Measurements from ENCODE around the gene SMIM14. TPM values are rescaled to one million over a fixed set of nuclear protein-coding genes. Genes with fewer than 3 reads are reported as not detected.
"Not testable (repeated sequence)": the region's sequence is repeated elsewhere in the genome, so short reads cannot be mapped to it uniquely, and the experiment has no call there.

Gene SMIM14
- total RNA-seq, 2 experiments from 2014 or later: 7.0 to 7.2 TPM

DNA sequence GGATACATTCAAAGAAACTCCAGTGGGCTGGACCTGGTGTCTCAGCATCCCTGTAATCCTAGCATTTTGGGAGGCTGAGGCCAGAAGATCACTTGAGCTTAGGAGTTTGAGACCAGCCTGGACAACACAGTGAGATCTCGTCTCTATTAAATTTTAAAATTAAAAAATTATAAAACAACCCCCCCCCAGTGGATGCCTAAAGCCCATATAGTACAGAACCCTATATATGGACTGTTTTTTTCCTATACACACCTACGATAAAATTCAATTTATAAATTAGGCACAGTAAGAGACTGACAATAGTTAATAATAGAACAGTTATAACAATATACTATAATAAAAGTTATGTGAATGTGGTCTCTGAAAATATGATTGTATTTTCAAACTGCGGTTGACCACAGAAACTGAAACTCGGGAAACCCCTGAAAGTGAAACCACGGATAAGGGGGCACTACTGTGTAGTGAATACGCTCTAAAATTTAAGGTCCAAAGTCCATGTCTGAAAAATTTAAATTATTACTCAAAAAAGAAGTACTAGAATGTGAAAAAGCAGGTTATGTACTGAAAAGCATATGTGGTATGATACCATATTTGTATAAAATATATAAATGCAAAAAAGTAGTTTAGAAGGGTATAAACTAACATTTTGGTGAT is 2.0 kb downstream of the SMIM14 start:
- peaks cover 15% of the 10 kb centered on the region for H3K4me1 Mint-ChIP-seq
- POLR2A ChIA-PET: no interaction called here
- H3K27ac Mint-ChIP-seq: no peak overlapping the region
- ATAC-seq (ENCODE audit: low read depth) (no peak), DNase-seq (no peak)
- H3K27me3 Mint-ChIP-seq: no peaks in the 10 kb centered on the region
- peak overlapping the region; percentile 93 for H3K4me3 Mint-ChIP-seq
- no peaks in the 10 kb centered on the region for H3K36me3 Mint-ChIP-seq
- H3K9me3 Mint-ChIP-seq: no peaks in the 10 kb centered on the region

GRCh38 chr4:39635023-39635422 is 3.6 kb downstream of the SMIM14 start:
- Mint-ChIP-seq H3K36me3 (no peaks in the 10 kb centered on the region), H3K27ac (no peak overlapping the region), H3K4me1 (peaks cover 14% of the 10 kb centered on the region), H3K4me3 (no peak overlapping the region), H3K9me3 (no peaks in the 10 kb centered on the region), H3K27me3 (no peaks in the 10 kb centered on the region)
- POLR2A ChIA-PET: no interaction called here
- DNase-seq (no peak), ATAC-seq (ENCODE audit: low read depth) (no peak)

DNA sequence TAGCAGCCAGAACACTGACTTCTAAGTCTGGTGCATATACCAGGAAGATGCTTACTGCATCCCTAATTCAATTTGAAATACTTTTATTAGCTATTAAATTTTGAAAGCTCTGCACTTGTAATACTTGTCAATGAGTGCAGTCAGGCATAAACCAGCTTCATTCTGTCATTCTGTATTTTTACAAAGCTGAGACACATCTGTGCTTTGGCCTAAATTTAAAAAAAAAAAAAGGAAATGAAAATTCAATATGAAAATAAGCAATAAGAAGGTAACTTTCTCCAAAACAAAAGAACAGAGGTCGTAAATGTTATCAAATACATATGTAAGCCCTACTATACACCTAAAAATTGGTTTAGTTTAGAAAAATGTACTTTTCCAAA is 7.0 kb downstream of the SMIM14 start:
- no peak overlapping the region for H3K27ac Mint-ChIP-seq
- H3K4me1 Mint-ChIP-seq: peaks cover 2% of the 10 kb centered on the region
- POLR2A ChIA-PET: no interaction called here
- ATAC-seq (ENCODE audit: low read depth) (no peak), DNase-seq (no peak)
- no peak overlapping the region for H3K4me3 Mint-ChIP-seq
- H3K27me3 Mint-ChIP-seq: no peaks in the 10 kb centered on the region
- no peaks in the 10 kb centered on the region for H3K9me3 Mint-ChIP-seq
- H3K36me3 Mint-ChIP-seq: no peaks in the 10 kb centered on the region

- Mint-ChIP-seq H3K36me3 (no peaks in the 10 kb centered on the region), H3K4me3 (no peak overlapping the region), H3K9me3 (no peaks in the 10 kb centered on the region), H3K27ac (no peak overlapping the region), H3K27me3 (no peaks in the 10 kb centered on the region), H3K4me1 (no peaks in the 10 kb centered on the region)
- POLR2A ChIA-PET: no interaction called here
- DNase-seq (no peak), ATAC-seq (ENCODE audit: low read depth) (no peak)
These were observed 11.3 kb downstream of the SMIM14 start for GRCh38 chr4:39627413-39627812.

DNA sequence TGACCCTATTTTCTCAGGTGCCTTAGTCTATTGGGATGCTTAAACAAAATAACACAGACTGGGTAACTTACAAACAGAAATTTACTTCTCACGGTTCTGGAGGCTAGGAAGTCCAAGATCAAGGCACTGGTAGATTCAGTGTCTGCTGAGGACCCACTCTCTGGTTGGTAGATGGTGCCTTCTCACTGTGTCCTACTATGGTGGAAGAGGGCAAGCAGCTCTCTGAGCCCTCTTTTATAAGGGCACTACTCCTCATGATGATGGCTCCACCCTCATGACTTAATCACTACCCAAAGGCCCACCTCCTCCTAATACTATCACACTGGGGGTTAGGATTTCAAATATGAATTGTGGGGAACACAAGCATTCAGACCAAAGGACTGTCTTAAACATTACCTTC is 11.8 kb downstream of the SMIM14 start:
- H3K27me3 Mint-ChIP-seq: no peaks in the 10 kb centered on the region

DNA sequence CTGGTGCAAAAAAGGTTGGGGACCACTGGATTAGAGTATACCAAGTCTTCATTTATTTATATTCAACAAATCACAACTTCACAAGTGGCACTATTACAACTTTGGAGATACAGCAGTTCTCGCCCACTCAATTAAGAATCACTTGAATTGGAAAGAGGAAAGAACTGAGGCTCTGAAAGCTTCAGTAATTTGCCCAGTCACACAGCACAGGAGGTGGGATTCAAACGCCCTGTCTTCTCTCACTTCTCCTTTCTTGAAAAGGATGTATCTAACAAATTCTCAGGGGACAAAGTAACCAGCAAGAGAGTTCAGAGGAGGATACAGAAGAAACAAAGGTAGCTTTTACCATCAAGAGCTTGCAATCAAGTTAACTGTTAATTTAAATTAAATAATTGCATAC is 12.4 kb downstream of the SMIM14 start:
- Mint-ChIP-seq H3K27me3 (no peaks in the 10 kb centered on the region), H3K36me3 (no peaks in the 10 kb centered on the region), H3K4me1 (no peaks in the 10 kb centered on the region), H3K27ac (no peak overlapping the region), H3K9me3 (no peaks in the 10 kb centered on the region), H3K4me3 (no peak overlapping the region)
- no peak for ATAC-seq (ENCODE audit: low read depth)
- POLR2A ChIA-PET: no interaction called here
- no peak for DNase-seq

More for the DNA sequence above, 11.8 kb downstream of the SMIM14 start:
- Mint-ChIP-seq H3K4me1 (no peaks in the 10 kb centered on the region), H3K9me3 (no peaks in the 10 kb centered on the region), H3K36me3 (no peaks in the 10 kb centered on the region), H3K27ac (no peak overlapping the region), H3K4me3 (no peak overlapping the region)
- POLR2A ChIA-PET: no interaction called here
- DNase-seq (no peak), ATAC-seq (ENCODE audit: low read depth) (no peak)

DNA sequence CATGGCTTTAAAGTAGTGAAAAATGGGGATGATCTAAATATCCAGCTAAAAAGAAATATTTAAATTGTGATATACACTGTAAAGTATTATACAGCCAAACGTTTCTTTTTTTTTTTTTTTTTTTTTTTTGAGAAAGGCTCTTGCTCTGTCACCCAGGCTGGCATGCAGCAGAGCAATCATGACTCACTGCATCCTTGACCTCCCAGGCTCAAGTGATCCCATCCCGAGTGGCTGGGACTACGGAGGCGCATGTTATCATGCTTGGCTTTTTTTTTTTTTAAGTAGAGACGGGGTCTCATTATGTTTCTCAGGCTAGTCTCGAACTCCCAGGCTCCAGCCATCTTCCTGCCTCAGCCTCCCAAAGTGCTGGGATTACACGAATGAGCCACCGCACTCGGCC is 17.1 kb downstream of the SMIM14 start:
- no peaks in the 10 kb centered on the region for H3K4me1 Mint-ChIP-seq
- no peaks in the 10 kb centered on the region for H3K36me3 Mint-ChIP-seq
- H3K27me3 Mint-ChIP-seq: no peaks in the 10 kb centered on the region
- no peak for DNase-seq
- no peak overlapping the region for H3K27ac Mint-ChIP-seq
- ATAC-seq (ENCODE audit: low read depth): no peak
- no peak overlapping the region for H3K4me3 Mint-ChIP-seq
- H3K9me3 Mint-ChIP-seq: no peaks in the 10 kb centered on the region
- POLR2A ChIA-PET: no interaction called here

GRCh38 chr4:39620551-39621313 is 17.9 kb downstream of the SMIM14 start:
- no peaks in the 10 kb centered on the region for H3K4me1 Mint-ChIP-seq
- no peaks in the 10 kb centered on the region for H3K36me3 Mint-ChIP-seq
- no peak overlapping the region for H3K4me3 Mint-ChIP-seq
- H3K27ac Mint-ChIP-seq: no peak overlapping the region
- H3K9me3 Mint-ChIP-seq: no peaks in the 10 kb centered on the region
- POLR2A ChIA-PET: no interaction called here
- ATAC-seq (ENCODE audit: low read depth) (no peak), DNase-seq (no peak)
- H3K27me3 Mint-ChIP-seq: no peaks in the 10 kb centered on the region

- ATAC-seq (ENCODE audit: low read depth): no peak
- Mint-ChIP-seq H3K4me1 (no peaks in the 10 kb centered on the region), H3K27ac (no peak overlapping the region), H3K9me3 (no peaks in the 10 kb centered on the region), H3K36me3 (no peaks in the 10 kb centered on the region), H3K4me3 (no peak overlapping the region), H3K27me3 (no peaks in the 10 kb centered on the region)
- POLR2A ChIA-PET: no interaction called here
- DNase-seq: no peak
These were observed 21.1 kb downstream of the SMIM14 start for GRCh38 chr4:39617534-39617933.

GRCh38 chr4:39616651-39617050 is 22.0 kb downstream of the SMIM14 start:
- DNase-seq (no peak), ATAC-seq (ENCODE audit: low read depth) (no peak)
- no peak overlapping the region for H3K4me3 Mint-ChIP-seq
- no peaks in the 10 kb centered on the region for H3K36me3 Mint-ChIP-seq
- no peak overlapping the region for H3K27ac Mint-ChIP-seq
- H3K27me3 Mint-ChIP-seq: no peaks in the 10 kb centered on the region
- POLR2A ChIA-PET: no interaction called here
- H3K9me3 Mint-ChIP-seq: no peaks in the 10 kb centered on the region
- H3K4me1 Mint-ChIP-seq: no peaks in the 10 kb centered on the region

DNA sequence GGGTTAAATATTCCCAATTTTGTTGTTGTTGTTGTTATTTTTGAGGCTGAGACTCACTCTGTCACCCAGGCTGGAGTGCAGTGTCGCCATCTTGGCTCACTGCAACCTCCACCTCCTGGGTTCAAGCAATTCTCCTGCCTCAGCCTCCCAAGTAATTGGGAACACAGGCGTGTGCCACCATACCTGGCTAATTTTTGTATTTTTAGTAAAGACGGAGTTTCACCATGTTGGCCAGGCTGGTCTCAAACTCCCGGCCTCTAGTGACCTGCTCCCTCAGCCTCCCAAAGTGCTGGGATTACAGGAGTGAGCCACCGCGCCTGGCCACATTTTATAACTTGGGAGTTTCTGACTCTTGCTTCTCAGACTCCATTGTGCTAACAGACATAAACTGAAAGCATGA is 22.6 kb downstream of the SMIM14 start:
- H3K4me3 Mint-ChIP-seq; H3K27me3 Mint-ChIP-seq; H3K4me1 Mint-ChIP-seq; DNase-seq; ATAC-seq (ENCODE audit: low read depth); H3K9me3 Mint-ChIP-seq; H3K36me3 Mint-ChIP-seq; H3K27ac Mint-ChIP-seq; POLR2A ChIA-PET: not testable (repeated sequence)

GRCh38 chr4:39614487-39615162 is 24.0 kb downstream of the SMIM14 start:
- DNase-seq: no peak
- H3K27ac Mint-ChIP-seq: no peak overlapping the region
- no peaks in the 10 kb centered on the region for H3K27me3 Mint-ChIP-seq
- ATAC-seq (ENCODE audit: low read depth): no peak
- H3K9me3 Mint-ChIP-seq: no peaks in the 10 kb centered on the region
- no peaks in the 10 kb centered on the region for H3K36me3 Mint-ChIP-seq
- POLR2A ChIA-PET: no interaction called here
- H3K4me1 Mint-ChIP-seq: no peaks in the 10 kb centered on the region
- H3K4me3 Mint-ChIP-seq: no peak overlapping the region

DNA sequence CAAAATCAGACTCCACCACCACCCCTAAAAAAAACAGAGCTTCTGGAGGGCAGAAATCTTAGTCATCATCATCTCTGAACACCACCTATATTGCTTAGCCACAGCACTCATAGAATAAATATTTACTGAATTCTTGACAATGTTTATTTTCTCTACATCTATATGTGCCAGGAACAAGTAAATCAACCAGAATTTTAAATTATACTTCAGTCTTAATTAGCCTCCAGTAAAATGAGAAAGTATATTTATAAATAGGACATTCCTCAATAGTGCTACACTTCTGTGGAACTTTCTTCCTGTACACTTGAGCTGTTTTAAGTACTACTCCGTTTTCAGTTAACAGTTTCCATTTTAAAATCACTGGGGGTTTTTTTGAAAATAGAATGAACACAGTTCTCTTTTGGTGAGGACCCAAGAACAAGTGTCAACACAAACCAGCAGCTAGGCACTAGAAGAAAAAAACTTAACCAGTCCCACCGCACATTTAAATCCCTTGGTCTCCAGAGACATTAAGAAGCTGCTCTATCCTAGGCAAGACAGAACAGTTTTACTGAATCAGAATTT is 25.5 kb downstream of the SMIM14 start:
- ATAC-seq (ENCODE audit: low read depth) (no peak), DNase-seq (no peak)
- Mint-ChIP-seq H3K27ac (no peak overlapping the region), H3K36me3 (no peaks in the 10 kb centered on the region), H3K27me3 (no peaks in the 10 kb centered on the region), H3K9me3 (no peaks in the 10 kb centered on the region), H3K4me3 (no peak overlapping the region), H3K4me1 (no peaks in the 10 kb centered on the region)
- POLR2A ChIA-PET: no interaction called here

DNA sequence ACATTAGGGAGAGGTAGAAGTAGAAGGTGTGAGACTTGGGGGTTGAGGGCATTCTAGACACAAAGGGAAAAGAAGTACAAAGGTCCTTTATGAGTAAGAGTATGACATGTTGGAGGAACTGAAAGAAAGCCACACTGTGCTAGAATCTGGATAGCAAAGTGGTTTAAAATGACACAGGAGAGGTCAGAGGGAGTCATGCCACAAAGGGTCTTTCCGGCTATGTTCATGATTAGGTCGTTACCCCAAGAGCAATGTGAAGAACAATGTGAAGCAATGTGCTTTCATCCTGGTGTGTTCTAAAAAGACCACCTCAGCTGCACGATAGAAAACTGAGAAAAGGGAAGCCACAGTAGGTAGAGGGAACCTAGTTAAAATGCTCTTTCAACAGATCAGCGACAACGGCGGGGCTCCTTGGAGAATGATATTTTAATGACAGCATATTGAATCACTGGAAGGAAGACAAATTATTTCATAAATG is 29.2 kb downstream of the SMIM14 start:
- peaks cover 5% of the 10 kb centered on the region for H3K9me3 Mint-ChIP-seq
- no peak for DNase-seq
- no peaks in the 10 kb centered on the region for H3K4me1 Mint-ChIP-seq
- no peak overlapping the region for H3K4me3 Mint-ChIP-seq
- no peaks in the 10 kb centered on the region for H3K27me3 Mint-ChIP-seq
- no peak for ATAC-seq (ENCODE audit: low read depth)
- H3K36me3 Mint-ChIP-seq: peaks cover 4% of the 10 kb centered on the region
- no peak overlapping the region for H3K27ac Mint-ChIP-seq
- POLR2A ChIA-PET: no interaction called here

Data from activated naive CD8-positive, alpha-beta T cell treated with anti-CD3 and anti-CD28 coated beads, Interleukin-2, amount 10 ng/mL, durations not matched to agents 7 days and 5 days (primary cell).